ENCODE data around the gene ABLIM1.
"Not testable (repeated sequence)": the region's sequence is repeated elsewhere in the genome, so short reads cannot be mapped to it uniquely, and the experiment has no call there.

ABLIM1 gene

DNA sequence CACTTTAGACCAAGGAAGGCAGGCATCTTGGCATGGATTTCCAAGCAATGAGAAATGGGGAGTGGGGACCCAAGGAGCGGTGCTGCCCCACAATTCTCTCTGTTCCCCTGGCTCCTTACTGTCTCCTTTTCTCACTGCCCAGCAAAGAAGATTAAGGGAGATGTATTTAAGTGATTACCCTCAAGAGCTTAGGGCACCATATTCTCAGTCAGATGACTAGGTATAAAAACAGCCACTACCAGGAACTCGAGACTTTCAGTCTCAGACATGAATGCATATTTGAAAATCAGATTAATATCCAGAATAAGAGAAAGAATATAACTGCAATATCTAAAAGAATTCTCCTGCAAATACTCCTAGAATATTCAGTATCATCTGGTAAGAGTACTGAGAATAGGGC, at the start of gene ABLIM1:
Gene ABLIM1 (minus strand): TSS at position 101 of the 400 bp plus-strand sequence. CDS start 75 bp downstream, at position 26.
- DNase-seq (ENCODE audit: low spot score) = no peak

DNA sequence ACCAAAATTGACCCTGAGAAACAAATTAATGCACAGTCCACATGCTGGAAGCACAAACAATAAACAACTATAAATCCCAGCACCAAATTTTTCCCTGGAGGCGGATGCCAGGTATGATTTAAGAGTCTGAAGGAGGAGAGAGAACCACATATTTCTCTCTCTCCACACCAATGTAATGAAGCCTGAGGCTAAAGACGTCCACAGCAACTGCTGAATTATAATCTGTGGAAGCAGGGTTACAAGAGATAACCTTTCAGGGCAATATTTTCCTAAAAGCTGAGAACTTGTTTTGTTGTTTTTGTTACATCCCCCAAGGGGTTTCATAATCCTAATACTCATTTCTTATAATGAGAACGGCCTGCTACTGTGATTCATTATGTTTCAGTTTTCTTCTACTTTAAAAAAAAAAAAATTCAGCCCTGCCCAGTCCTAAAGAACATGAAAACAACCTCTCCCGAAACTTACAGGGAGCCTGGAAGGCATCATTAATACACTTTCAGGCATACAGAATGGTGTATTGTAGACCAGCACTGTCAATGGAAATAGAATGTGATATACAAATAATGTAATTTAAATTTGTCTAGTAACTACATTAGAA, 48.5 kb upstream of the ABLIM1 start:
- DNase-seq (ENCODE audit: low spot score) = no peak

DNA sequence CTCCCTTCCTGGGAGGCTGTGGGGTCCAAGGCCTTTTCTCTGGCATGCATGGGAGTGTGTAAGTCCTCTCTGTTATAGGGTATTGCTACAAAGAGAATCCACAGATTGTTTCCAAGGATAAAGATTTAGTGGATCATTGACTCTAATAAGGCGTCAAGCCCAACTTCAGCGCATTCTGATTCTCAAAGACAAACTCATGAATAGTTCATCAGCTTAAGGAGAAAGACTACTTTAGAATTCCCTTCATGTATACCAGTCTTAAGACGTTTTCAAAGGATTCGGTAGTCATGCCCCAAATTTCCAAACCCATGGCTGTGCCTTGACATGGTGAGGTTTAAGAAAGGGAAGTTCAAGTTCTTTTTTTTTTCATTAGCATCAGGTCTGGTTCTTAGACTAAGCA, 46.6 kb upstream of the ABLIM1 start:
- DNase-seq (ENCODE audit: low spot score) = peak; percentile 35

DNA sequence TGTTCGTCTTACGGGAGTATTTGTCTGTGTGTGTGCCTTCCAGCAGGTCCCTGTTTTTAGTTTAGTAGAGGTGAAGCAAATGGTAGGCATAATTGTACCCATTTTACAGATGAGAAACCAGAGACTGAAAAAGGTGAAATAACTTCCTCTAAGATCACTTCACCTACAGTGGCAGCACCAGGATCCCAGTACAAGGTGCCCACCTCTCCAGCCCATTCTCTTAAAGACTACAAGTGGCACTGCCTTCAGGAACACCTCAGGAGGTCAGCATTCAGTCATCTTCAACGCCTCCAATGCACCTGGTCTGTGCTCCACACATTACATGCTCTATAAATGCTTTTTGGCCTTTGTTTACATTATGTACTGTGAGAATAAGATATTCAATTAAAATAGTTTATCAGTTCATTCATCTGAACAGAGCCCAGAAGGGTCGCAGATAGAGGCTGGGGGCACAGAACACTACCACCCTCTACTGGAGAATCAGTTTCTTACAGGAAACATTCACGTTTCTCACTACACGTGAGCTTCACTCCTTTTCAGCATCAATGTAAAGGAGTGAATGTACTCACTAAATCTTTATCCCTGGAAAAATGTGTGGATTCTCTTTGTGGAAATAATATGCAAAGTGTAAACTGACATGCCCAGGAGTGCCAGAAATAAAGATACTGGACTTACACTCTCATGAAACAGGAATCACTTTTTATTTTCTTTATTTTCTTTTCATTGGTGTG, 45.5 kb upstream of the ABLIM1 start:
- DNase-seq (ENCODE audit: low spot score) = no peak

DNA sequence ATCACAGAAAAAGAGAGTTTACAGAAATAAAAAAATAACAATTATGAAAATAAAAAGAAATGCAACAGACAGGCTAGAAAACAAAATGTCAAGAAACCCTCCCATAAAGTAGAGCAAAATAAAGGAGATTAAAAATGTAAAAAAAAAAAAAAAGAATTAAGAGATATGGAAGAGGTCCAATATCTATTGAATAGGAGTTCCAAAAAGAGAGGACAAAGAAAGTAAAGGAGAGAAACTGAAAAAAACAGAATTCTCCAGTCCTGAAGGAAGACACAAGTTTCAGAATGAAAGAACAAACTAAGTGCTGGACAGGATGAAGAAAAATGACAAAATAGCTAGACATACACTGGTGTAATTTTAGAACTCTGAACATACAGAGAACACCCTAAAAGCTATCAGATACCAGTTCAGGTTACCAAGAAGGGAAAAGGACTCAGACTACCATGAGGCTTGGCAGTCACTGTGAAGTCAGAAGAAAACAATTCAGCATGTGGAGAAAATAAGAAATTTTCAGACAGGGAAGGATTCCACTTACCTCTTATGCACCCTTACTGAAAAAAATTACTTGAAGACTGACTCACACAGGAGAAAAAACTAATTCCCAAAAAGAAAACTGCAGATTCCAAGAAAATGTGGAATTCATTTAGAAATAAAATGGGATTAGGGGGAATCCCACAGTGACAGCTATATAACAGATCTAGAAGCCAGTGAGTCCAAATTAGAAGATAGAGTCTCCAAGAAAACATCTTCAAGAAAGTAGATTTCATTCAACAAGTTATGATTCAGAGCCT, 40.4 kb upstream of the ABLIM1 start:
- DNase-seq (ENCODE audit: low spot score) = no peak

DNA sequence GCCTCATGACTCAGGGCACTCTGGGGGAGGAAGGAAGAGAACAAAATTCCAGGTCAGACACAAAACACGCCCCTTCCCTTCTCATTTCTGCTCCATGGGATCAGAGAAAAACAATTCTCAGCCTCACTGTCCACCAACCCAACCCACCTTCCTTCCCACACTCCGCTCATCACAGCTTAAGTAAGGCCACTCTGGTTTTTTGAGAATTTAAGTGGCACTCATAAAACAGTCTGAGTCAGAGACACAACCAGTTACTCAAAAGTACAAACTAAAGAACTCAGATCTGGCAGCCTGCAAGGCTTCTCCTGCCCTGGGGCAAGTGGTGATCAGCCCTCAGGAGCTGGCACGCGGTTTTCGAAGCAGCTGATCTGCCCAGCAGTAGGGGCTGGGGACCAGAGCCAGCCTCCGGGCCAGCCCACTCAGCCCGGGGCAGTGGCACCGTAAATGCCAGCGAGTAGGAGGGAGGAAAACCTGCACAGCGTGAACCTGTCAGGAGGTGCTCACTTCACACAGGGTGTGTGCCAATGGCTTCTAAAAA, 39.1 kb upstream of the ABLIM1 start:
- DNase-seq (ENCODE audit: low spot score) = peak; percentile 32

DNA sequence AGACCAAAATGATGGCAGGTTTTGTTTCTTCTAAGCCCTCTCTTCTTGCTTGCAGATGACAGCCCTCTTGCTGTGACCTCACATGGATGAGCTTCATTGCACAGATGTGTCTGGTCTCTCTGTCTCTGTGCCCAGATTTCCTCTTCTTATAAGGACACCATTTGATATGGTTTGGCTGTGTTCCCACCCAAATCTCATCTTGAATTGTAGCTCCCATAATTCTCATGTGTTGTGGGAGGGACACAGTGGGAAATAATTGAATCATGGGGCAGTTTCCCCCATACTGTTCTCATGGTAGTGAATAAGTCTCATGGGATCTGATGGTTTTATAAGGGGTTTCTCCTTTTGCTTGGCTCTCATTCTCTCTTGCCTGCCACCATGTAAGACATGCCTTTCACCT, 38.2 kb upstream of the ABLIM1 start:
- not testable (repeated sequence) for DNase-seq (ENCODE audit: low spot score)

DNA sequence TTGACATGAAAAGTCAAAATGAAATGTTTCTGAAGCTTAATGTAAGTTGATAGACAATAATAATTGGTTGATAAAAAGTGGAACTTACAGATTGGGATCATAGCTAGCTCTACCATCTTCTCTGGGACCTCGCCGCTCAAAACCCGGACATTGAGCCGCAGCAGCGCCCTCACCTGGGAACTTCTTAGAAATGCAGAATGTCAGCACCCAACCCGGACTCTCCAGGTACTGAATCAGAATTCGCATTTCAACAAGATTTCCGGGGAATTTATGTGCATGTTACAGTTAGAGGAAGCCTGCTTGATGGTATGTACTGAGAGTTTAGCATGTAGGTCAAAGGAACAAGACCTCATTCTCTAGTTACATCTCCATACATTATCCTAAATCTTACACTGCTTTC, 36.7 kb upstream of the ABLIM1 start:
- DNase-seq (ENCODE audit: low spot score) = no peak

DNA sequence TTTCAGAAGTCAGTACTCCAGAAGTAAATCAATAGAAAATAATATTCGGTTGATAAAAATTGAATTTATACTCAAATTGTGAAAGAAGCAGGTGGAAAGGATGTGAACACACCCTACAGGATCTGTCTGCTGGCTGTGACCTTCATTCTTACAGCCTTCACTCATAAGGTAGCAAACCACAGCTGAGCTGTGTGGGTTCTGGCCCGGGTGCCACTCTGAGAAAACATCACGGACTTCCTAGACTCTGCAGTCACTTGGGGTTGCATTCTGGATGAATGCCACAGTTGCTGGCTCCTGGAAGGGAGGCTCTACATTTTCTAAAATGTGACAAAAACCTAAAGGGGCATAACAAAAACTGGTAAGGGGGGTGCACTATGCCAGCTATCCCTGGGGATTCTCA, 36.0 kb upstream of the ABLIM1 start:
- DNase-seq (ENCODE audit: low spot score) = no peak

DNA sequence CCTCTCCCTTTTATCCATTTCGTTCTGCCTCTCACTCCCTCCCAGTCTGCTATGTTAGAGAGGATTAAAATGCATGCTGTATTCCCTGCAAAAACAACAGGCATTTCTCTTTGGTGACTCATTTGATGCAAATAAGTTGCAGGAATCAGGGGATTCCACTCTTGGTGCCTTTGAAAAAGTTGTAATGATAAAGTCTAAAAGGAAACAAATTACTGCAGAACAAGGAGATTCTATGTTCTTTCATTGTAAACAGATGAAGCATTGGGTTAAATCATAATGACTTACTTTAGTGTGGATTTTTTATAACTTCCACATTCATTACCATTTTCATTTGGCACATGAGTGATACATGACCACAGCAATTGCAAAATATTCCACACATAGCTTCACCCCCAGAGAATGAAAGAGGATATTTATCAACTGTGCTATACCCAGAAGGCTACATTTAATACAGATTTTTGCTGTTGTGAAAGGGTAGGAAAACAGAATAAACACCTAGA, 33.4 kb upstream of the ABLIM1 start:
- DNase-seq (ENCODE audit: low spot score) = no peak

DNA sequence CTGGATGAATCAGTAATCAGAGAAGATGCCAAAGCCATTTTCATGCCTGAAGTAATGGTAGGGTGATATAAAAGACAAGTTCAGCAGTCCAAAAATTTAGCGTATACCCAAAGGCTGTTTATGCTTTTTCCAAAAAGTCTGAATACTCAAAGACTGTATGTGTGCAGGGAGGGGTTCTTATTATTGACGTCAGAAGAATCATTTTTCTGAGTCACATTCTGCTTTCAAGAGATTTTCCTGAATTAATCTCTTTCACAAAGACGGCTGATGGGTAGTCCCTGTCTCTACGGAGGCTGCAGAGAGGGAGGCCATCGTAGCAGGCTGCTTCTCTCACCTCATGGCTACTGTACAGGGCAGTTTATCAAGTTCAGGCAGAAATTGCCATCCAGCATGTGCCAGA, 30.7 kb upstream of the ABLIM1 start:
- no peak for DNase-seq (ENCODE audit: low spot score)

DNA sequence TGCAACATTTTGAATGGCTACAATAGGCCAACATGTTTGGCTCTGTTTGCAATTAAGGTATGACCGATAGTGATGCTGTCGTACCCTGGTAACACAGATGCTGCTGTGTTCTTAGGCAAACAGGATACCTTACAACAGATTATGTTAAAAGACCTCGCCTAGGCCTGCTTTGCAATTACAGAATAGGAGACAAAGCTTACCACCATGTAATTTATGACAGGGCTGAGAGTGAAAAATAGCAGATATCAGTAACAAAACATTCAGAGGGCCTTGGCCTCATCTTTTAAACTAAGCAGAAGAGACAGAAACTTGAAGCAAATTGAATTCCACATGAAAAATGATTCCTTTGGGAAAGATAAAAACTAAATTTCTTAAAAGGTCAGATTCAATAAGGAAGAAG, 29.4 kb upstream of the ABLIM1 start:
- no peak for DNase-seq (ENCODE audit: low spot score)

DNA sequence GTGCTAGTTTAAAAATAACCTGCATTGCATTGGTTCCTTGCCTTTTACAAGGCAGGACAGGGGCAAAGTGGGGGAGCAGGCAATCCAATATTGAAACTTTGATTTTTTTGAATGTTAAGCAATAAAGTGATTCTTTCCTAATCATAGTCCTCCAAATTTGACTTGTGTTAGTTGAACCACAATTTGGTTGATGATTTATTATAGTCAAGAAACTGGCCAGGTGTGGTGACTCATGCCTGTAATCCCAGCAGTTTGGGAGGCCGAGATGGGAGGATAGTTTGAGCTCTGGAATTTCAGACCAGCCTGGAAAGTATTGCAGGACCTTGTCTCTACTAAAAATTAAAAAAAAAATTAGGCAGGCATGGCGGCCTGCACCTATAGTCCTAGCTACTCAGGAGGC, 27.9 kb upstream of the ABLIM1 start:
- DNase-seq (ENCODE audit: low spot score) = no peak

DNA sequence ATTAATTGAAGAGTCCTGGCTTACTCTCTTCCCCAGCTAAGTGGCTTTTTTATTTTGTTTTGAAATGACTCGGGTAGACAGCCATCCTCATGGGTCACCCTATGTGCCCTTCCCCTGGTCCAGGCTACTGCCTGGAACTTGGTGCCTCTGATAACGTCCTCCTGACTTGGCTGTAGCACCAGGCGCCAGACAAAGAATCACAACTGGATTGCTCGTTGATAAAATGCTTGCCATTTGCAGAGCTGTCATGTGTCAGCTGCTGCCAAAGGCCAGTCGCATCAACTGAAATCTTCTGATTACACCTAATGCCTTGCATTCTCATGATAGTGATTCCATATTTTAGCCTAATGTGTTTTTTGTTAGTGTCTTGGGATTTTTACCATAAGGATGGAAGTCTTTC, 27.4 kb upstream of the ABLIM1 start:
- DNase-seq (ENCODE audit: low spot score) = no peak

DNA sequence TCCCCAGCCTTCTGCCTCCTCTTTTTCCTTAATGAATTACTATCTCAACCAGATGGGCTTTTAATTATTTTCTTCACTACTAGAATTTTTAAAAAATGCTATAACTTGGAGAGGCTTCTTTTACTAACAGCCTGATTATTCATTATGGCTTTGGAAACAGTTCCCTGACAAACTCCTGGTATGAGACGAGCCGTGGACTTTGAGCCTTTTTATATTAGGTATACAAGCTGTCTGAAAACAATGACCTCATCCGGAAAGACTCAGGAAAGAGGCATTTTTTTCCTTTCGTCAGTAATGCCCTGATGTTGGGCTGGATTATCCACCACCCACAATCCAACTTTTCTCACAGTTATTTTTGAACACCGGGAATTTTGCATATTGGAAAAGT, 26.7 kb upstream of the ABLIM1 start:
- DNase-seq (ENCODE audit: low spot score) = no peak

DNA sequence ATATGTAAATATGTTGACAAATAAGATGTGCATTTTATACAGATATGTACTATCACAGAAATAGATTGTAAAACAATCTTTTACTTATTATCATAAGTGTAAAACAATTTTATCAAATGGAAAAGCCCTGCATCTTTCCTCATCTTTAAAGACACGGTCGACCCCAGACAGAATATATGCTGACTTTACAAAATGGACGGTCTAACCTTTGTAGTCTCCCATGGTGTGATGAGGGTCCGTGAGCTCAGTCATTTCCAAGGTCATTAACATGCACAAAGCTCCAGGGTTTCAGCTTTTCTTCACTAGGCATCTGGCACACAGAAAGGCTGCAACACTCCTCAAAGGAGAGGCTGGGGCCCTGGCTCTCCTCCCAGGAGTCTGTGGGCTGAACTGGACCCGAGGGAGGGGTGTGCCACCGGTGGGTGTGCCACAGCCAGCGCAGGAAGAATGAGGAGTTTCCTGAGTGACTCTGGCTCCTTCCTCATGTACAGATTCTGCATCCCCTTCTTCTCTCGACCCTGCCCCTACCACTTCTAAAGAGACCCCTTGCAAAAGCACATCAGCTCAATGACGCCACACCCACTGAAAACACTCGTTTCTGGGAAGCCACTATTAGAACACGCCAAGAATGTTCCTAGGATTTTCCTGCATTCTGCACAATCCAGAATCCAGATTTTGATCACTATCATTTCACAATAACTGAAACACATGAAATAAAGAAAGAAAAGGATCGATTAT, 26.2 kb upstream of the ABLIM1 start:
- DNase-seq (ENCODE audit: low spot score) = peak; percentile 67

DNA sequence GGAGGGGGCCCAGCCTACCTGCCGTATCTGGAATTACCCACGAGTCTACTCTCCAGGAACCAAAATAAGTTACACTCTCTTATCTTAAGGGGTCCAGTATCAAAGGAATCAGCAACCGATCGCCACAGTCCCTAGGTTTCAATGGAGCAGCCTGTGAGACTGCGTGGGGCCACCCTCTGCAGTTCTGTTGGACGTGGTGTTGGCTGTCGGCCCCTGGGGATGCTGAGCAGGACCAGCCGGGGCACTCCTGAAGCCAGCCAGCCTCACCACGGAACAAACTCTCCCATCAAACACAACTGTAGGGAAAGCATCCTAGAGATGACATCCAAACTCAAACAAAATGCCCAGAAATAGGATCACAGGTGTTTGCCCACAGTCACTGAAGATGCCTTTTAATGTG, 25.5 kb upstream of the ABLIM1 start:
- peak; percentile 24 for DNase-seq (ENCODE audit: low spot score)

DNA sequence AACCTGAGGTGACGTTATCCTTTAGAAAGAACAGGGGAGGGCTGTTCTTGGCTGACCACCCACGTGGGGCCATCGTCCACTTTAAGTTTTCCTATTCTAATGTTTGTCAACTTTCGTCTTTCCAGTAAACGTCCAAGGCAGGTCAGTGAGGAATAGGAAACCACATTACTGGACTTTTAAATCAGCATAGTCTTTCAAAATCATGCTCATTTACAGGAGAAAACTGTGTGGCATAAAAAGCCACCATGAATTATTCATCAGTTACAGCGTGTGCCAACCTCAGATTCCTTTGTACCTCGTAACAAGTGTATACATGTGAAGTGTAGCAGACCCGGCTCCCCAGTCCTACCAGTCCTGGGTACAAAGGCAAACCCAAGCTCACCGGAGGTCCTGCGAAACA, 25.1 kb upstream of the ABLIM1 start:
- DNase-seq (ENCODE audit: low spot score) = no peak

DNA sequence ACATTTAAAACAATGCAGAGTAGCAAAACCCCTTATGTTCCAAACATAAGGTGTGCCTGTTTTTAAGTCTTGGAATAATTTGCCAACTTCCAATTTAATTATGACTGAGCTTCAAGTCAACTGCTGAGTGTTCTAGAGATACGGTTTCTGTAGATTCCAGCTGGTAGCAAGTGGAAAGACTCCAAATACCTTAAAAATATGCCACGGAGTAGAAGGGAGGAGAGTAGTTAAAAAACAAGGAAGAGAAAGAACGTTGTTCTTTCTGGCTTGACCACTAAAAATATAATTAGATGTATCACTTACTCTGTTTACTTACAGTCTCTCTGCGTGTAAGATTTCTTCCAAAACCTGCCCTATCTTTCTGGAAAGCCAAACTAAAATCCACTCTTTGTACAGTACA, 24.5 kb upstream of the ABLIM1 start:
- DNase-seq (ENCODE audit: low spot score) = no peak

DNA sequence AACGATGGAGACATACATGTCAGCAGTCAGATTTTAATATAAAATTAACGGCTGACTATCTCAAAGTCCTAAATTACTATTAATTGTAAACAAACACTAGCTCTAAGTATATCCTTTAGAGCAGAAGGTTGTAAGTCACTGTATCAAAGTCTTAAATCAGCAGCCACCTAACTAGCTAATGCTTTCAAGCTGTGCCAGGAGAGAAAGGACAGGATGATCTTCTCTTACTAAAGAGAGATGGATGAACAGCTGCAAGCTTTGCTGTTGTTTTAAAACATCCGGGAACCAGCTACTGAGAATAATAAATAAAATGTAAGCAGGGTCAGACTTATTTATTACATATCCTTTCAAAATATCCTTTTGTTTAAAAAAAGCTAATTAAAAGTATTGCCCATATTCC, 24.0 kb upstream of the ABLIM1 start:
- no peak for DNase-seq (ENCODE audit: low spot score)

DNA sequence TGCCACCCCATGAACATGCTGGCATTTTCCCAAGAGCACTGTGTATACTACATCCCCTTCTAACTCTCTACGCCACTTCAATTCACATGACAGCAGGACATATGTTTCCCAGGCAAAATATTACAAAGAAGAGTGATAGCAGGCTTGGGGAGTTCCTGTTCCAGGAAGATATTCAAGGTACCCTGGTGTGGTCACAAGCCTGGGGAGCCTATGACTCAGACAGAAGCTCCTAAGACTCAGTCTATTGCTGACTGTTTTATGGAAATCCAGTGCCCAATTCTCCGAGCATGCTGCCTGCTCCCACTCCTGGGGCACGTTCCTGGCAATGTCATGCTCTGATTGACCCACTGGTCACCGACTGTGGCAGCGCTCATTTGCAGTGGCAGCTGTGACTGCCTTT, 23.5 kb upstream of the ABLIM1 start:
- DNase-seq (ENCODE audit: low spot score) = no peak

DNA sequence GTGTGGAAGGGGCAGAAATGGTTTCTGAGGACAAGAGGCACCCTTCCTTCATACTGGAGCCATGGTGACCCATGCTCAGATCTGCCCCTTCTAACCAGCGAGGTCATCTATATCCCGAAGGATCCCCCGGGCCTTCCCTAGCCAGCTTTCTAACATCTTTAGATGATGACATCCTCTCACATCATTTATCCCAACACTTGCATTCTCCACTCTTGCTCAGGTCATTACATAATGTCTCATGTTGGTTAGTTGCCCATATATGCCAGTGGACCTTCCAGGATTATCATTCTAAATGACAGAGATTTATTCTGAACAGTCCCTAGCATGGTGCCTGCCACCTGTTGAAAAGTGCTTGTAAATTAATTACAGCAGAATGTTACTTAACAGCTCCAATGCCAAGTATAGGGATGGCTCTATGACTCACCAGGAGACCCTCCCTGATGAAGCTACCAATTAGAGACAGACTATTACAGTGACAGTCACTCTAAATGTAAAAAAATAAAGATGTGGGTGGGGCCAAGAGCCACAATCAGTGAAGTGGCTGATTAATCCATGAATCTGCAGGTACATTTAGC, 22.6 kb upstream of the ABLIM1 start:
- no peak for DNase-seq (ENCODE audit: low spot score)
